Medulla oblongata (tissue), 1 donor: Measurements from ENCODE around the gene SPATC1L.

Source experiments
- DNase-seq: peaks from one replicate; pipeline ENCODE4 v3.0.0-alpha.2; 2015; ENCODE audit errors: extremely low spot score

The SPATC1L gene

GRCh38 chr21:46163380-46163779, 20.9 kb downstream of the SPATC1L start:
- no peak for DNase-seq

DNA sequence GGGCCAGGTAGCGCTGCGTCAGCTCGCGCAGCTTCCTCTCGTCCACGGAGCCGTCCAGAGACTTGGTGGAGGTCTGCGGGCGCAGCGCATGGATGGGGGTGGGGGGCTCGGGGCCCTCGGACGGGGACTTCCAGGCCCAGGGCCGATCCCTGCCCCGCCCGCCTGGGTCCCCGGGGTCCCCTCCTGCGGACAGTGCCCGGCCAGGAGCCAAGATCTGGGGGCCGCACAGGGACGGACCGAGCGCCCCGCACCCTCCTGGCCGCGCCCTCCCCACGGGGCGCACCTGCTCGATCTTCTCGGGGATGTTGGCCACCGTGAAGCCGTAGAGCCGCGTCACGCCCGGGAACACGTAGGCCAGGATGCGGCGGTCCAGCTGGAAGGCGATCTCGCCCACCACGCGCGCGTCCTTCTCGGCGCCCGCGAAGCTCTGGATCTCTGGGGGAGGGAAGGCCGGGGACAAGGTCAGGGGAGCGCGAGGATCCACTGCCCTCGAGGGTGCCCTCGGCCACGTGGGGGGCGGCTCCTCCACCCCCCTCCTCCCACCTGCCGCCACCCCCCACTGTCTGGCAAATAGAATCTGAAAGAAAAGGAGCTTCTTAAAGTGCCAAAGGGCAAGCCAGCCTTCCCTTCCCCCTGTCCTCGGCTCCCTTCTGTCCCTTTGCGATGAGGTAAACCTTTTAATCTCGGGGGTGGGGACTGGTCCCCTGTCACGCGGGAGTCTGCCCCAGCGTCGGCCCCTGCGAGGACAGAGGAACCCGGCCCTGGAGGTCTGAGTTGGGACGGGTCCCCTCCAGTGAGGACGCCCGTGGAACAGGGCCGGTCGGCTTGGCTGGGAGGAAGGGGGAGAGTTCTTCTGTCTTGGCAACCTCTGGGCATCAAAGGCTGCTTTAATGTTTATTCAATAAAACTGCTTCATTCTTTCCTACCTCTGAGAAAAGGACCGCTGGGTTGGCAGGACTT, 22.3 kb downstream of the SPATC1L start:
- no peak for DNase-seq

- no peak for DNase-seq
These were observed 23.2 kb downstream of the SPATC1L start for GRCh38 chr21:46160907-46161632.

GRCh38 chr21:46160657-46160906, 23.7 kb downstream of the SPATC1L start:
- no peak for DNase-seq

DNA sequence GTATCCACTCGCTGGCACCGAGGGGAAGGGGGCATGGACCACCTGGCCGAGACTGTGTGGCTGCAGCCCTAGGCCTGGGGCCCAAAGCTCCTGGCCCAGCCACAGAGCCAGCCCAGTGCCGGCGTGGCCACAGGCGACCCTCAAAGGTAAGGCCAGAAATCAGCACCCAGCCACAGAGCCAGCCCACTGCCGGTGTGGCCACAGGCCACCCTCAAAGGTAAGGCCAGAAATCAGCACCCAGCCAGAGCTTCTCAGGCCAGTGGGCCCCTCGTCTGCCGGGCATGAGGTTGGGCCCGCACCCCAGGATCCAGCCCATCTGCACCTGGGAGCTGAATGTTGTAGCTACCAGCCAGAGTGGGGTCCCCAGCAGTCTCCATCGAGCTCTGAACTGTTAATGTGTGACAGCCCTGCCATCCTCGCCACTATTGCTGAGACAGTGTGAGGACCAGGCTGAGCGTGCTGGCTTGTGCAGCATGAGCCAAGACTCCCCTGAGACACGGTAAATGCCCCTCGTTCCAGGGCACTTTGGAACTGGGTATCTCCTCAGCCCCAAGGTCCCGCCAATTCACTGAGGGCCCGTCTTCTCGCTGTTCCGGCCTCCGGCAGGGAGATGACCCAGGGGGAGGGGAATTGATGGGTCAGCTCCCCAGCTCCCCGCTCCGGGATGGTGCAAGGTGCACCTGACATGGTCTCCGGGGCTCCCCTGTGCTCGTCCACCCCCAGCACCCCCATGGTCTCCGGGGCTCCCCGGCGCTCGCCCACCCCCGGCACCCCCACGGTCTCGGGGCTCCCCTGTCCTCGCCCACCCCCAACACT, 24.2 kb downstream of the SPATC1L start:
- DNase-seq: no peak

DNA sequence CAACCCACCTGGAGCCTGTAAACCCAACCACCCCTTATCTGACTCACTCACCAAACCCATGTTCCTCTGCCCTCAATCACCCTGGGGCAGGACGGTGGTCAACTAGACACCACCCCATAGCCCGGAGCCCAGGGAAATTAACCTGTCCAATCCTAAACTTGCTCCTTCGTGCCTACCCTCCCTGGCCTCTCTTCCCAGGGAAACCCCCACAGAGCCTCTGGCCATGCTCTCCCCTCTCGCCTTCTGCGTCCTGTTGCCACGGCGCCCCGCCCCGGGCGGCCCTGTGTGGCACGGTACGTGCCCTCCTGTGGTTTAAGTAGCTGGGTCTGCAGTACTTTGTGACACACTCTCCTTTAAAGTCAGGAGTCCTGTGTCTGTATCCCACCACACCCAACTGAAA, 24.9 kb downstream of the SPATC1L start:
- DNase-seq: no peak

- DNase-seq: no peak
These were observed 25.5 kb downstream of the SPATC1L start for GRCh38 chr21:46158666-46159300.

DNA sequence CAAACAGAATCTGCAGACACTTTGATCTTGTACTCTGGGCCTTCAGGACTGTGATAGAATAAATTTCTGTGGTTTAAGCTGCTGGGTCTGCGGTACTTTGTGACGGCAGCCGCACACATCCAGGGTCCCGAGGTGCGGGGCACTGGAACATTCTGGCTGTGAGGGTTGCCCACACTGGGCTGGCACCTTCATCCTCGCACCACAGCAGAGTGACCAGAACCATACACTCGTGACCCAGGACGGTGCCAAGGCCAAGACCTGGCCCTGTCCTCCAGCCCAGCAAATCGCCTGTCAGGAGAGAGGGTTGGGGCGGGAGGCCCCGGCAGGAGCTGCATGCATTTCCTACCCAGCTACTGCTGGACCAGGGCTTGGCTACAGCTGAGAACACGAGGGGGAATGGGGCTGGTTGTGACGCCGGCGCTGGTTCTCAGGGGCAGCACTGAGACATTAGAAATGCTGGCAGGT, 26.2 kb downstream of the SPATC1L start:
- DNase-seq: no peak

DNA sequence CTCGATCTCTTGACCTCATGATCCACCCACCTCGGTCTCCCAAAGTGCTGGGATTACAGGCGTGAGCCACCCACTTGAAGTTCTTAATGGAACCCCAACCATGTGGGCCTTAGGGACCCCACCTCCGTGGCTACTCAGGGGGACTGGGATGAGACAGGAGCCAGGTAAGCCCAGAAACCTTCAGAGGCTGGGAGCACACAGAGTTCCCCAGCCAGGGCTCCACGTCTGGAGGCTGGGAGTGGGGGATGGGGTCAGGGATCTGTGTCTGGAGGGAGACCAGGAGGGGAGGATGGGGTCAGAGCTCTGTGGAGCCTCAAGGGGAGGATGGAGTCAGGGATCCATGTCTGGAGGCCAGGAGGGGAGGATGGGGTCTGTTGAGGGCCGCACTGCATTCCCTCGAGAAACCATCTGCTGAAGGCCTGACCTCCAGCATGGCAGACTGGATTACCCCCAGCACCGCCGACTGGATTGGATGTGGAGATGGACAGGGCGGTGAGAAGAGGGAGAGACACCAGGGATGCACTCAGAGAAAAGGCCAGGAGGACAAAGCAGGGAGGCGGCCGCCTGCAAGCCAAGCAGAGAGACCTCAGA, 26.8 kb downstream of the SPATC1L start:
- no peak for DNase-seq

DNA sequence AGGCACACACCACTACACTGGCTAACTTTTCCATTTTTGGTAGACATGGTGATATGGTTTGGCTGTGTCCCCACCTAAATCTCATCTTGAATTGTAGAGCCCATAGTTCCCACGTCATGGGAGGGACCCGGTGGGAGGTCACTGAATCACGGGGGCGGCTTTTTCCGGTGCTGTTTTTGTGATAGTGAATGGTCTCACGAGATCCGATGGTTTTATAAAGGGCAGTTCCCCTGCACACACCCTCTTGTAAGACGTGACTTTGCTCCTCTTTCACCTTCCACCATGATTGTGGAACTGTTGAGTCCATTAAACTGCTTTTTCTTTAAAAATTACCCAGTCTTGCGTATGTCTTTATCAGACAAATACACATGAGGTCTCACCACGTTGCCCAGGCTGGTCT, 27.6 kb downstream of the SPATC1L start:
- DNase-seq: no peak

GRCh38 chr21:46156378-46156645, 27.9 kb downstream of the SPATC1L start:
- DNase-seq: no peak

DNA sequence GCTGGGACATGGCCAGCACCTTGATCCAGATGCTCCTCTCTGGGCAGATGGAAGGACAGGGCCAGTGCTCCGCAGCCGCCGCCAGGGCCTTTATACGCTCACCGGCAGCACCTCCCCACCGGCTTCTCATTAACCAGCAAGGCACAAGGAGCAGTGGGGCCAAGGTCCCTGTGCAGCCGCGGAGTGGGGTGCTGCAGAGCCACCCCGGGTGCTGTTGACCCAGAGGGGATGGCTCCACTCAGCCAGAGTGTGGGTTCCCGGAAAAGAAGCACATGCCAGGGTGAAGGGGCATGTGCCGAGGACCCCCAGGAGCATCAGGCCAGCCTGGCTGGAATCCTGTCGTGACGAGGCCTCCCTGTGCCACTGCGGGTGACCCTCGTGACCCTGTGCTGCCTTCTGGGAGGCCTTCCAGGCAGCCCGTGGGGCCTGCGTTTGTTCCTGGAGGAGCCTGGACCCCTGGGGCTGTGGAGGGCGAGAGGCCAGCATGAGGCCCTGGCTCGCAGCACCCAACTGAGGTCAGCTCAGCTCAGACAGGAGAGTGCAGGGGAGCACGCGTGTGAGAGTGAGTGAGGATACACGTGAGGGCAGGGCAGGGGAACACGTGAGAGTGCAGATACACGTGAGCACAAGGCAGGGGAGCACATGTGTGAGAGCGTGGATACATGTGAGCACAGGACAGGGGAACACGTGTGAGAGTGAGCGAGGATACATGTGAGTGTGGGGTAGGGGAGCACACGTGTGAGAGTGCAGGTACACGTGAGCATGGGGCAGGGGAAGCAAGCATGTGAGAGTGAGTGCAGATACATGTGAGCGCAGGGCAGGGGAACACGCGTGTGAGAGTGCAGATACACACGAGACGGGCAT, 28.5 kb downstream of the SPATC1L start, which contains the start of gene FTCD:
TSS of gene FTCD (minus strand) at position 66 of the 864 bp plus-strand sequence. CDS start at position 10, 56 bp downstream.
- DNase-seq: no peak

DNA sequence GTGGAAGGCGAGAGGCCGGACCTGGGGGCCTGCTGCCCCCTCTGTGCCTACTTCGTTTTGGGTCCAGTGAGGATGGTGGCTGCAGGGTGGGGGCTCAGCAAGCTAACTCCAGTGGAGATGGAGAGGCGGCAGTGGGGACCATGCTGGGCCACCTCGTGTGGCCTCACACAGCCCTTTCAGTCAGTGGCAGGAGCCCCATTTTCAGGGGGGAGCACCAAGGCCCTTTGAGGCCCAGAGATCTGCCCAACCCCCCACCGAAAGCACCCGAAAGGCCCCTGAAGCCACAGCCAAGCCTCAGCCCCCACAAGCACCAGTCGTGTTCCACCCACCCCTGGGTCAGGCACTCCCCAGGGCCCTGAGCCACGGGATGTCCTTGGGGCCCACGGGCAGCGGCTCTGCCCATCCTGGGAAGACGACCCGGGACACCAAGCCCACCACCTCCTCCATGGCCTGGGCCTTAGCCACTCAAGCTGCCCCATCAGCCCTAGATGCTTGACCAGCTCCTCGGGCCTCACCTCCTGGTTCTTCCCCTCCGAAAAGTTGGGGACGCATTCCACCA, 29.2 kb downstream of the SPATC1L start:
- no peak for DNase-seq

GRCh38 chr21:46154155-46154954, 29.9 kb downstream of the SPATC1L start:
- DNase-seq: no peak

GRCh38 chr21:46153247-46154154, 30.8 kb downstream of the SPATC1L start:
- DNase-seq: peak; percentile 64

DNA sequence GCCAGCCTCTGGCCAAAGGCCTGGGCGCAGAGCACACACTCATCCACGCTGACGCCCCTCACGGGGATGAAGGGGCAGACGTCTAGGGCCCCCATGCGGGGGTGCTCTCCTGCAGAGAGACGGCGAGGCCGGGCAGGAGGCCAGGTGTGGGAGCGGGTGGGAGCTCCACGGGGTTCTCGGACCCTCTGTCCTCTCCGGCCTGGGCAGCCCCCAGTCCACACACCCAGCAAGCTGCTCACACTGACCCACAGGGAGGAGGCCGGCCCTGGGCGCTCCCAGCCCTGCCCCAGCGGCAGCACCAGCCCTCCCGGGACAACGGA, 31.4 kb downstream of the SPATC1L start:
- DNase-seq: no peak

DNA sequence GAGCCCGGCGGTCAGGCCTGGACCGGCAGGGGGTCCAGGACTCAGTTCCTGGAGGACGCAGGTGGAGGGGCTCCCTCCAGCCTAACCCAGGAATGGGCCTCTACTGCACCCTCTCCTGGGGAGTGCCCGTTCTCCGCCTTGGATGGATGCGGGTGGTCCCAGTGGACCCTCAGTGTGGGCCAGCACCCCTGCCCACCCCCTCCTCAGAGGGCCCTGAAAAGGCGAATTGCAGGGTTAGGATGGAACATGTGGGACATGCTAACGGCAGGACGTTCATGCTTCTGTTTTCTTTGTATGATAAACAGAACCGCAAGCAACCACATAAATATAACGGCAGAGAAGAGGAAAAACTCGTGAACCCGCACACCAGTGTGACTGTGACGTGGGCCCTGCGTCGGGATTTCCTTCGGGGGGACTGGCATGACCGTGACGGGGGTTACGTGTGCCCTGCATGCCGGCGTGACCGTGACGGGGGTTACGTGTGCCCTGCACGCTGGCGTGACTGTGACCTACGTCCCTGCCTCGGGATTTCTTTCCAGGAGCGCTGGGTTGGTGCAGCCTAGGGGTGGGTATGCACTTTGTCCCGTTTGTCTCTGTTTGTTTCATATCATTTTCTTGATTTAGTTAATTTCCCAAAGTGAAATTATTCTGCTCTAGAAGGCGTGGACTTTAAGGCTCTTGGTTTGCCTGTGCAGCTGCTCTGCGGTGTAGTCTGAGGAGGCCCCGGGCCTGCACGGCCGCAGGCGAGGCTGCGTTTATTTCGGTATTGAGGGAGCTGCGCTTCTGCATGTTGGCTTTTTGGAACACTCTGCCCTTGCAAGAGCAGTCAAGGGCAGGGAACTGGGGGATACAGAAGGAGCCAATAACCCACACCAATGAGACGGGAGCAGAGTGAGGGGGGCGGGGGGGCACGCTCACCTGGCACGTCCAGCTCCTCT, 32.0 kb downstream of the SPATC1L start:
- no peak for DNase-seq
